GM18505 (cell line): ENCODE measurements around the gene PTCRA.
"Not testable (repeated sequence)": the region's sequence is repeated elsewhere in the genome, so short reads cannot be mapped to it uniquely, and the experiment has no call there.

Source experiments
- ATAC-seq: cut with Tn5 transposase; IDR thresholded peaks from one replicate; pipeline ENCODE4 v1.9.1; 2021; ENCODE audit not compliant: unreplicated experiment
- POLR2A ChIP-seq: IDR thresholded peaks from 4 replicates; pipeline ENCODE4 v1.6.1; 2011; ENCODE audit warnings: borderline replicate concordance; ENCODE audit not compliant: insufficient read depth, insufficient read length; ENCODE audit errors: extremely low read depth

Gene PTCRA

DNA sequence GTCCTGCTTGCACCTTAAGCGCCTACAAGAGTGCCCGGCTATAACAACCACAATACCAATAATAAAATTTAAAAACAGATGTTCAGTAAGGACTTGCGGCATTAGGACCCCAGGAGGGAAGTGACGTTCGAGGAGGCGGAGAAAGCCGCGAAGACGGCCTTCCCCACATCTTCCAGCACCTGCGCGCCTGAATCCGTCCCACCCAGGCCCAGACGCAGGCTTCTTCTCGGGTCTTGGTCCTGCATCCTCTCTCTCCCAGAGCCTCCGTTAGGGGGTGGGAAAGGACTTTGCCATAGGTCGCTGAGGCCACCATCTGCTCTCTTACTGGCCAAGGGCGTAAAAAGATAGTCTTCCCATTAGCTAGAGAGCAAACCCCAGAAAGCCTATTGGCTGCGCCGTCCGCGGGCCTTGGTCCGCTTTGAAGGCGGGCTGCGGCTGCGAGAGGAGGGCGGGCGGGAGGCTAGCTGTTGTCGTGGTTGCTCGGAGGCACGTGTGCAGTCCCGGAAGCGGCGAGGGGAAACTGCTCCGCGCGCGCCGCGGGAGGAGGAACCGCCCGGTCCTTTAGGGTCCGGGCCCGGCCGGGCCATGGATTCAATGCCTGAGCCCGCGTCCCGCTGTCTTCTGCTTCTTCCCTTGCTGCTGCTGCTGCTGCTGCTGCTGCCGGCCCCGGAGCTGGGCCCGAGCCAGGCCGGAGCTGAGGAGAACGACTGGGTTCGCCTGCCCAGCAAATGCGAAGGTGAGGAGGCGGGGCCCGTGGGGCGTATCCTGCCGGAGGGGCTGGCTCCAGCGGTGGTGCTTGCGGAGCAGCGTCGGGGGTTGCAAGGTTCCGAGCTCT, 13.3 kb downstream of the PTCRA start, which contains the start of gene CNPY3:
Gene CNPY3 (plus strand): TSS at position 495 of the 835 bp plus-strand sequence. CDS start 91 bp downstream, at position 586.
- ATAC-seq, result peak; percentile 74
- TF ChIP-seq POLR2A, result peak; percentile 81

DNA sequence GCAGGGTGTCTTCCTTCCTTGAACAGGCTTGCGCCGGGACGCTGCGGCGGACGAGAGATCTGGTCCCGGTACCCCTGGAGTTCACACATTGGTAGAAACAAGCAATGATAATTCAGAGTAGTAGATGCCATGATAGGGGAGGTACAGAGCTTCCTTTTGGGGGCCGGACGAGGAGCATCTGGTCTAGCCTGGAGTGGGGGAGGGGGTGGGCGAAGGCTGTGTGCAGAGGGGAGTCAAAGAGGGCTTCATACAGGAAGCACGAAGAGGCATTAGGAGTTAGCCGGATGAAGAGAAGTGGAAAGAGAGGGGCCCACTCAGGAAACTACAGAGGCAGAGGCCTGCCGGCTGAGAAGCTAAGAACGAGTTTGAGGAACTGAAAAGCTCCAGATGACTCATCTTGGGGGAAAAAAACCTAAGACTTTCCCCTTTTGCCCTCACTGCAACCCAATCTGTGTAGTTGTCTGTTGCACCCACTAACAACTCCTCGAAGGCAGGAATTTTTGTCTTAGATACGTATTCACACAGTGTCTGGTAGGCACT, 14.0 kb downstream of the PTCRA start:
- ATAC-seq, result peak; percentile 42

DNA sequence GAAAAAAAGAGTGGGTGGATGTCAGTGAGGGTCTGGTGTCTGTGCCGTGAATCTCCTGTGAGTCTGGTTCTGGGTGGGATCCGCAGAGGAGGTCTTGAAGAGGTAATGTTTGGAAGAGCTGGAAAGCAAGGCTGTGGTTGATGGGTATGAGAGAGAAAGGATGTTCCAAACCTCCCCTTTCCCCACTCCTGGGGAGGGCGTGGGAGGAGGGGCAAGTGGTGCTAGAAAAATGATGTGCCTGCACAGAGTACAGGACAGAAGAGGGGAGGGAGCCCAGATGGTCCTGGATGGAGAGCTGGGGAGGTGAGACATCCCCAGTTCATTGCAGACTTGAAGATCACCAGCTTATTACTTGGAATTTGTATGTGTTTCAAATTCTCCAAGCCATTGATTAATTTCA, 16.6 kb downstream of the PTCRA start:
- no peak for TF ChIP-seq POLR2A
- no peak for ATAC-seq

More for the DNA sequence above, 14.0 kb downstream of the PTCRA start:
- peak; percentile 70 for TF ChIP-seq POLR2A

DNA sequence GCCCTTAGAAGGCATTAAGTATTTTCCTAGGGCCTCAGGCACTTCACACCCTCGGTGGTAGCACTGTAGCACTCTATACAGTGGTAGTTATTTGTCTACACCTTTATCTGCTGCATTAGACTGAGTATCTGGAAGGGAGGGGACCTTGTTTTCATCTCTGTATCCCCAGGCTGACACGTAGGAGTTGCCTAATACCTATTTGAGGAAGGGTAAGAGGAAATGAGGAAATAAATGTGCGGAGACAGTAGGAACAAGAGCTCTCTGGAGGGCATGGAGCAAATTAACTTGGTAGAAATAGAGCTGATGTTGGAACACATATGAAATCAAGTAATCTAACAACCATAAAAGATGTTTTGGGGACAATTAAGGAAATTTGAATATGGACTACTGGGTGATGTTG, 17.4 kb downstream of the PTCRA start:
- ATAC-seq, result no peak
- no peak for TF ChIP-seq POLR2A

DNA sequence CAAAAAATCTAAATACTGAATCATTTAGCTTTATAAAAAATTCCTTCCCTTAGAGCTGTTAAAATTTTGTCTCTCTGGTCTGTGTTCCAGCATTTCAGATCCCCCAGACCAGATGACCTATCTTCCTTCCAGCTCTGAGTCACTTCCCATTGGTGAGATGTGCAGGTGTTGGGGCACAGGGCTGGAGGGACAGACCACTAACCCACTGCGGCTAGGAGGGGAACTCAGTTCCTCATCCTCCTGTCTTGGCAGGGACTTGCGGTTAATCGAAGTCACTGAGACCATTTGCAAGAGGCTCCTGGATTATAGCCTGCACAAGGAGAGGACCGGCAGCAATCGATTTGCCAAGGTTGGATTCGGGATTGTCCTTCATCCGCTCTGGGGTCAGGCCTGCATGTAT, 19.5 kb downstream of the PTCRA start:
- ATAC-seq, result no peak
- TF ChIP-seq POLR2A, result peak; percentile 29

DNA sequence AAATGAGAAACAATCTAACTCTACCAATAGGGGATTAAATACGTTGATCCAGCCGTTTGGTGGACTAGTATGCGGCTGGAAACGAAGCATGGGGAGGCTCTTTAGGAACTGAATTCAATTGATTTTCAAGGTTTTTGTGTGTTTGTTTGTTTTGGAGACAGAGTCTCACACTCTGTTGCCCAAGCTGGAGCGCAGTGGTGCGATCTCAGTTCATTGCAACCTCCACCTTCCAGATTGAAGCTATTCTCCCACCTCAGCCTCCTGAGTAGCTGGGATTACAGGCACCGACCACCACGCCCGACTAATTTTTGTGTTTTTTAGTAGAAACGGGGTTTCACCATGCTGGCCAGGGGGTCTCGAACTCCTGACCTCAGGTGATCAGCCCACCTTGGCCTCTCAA, 20.5 kb downstream of the PTCRA start:
- no peak for ATAC-seq
- TF ChIP-seq POLR2A, result no peak

DNA sequence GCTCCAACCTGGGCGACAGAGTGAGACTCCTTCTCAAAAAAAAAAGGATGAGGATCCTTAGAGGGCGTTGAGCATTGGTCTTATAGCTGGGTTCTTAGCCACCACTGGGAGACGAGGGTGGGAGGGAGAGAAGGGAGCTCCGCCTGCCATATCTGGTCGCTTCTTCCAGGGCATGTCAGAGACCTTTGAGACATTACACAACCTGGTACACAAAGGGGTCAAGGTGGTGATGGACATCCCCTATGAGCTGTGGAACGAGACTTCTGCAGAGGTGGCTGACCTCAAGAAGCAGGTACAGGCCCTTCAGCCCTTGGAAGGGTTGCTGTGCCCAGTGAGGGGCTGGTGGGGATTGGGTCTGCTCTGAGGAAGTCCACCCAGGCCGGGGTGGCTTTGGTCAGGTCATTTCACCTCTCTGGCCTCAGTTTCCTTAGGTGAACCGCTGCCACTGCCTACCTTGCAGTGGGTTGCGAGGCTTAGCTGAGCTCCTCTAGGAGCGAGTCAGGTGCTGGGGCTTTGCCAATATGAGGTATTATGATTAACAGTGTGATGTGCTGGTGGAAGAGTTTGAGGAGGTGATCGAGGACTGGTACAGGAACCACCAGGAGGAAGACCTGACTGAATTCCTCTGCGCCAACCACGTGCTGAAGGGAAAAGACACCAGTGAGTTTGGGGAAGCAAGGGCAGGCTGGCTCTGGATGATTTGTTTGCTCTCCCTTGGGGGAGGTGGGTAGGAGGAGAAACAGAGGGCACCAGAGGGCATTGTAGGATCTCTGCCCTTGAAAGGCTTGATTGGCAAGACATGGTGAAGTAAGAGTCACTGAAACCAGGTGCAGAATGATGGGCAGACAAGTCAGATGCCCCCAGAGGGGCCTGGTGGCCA, 21.9 kb downstream of the PTCRA start:
- ATAC-seq, result no peak
- TF ChIP-seq POLR2A, result no peak

DNA sequence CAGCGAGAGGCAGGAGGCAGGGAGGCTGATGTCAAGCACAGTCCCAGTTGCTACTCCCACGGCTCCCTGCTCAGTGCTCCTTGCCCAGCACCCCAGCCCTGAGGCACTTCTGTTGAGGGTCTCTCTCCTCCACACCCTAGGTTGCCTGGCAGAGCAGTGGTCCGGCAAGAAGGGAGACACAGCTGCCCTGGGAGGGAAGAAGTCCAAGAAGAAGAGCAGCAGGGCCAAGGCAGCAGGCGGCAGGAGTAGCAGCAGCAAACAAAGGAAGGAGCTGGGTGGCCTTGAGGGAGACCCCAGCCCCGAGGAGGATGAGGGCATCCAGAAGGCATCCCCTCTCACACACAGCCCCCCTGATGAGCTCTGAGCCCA, 22.6 kb downstream of the PTCRA start:
- no peak for ATAC-seq
- TF ChIP-seq POLR2A, result no peak

DNA sequence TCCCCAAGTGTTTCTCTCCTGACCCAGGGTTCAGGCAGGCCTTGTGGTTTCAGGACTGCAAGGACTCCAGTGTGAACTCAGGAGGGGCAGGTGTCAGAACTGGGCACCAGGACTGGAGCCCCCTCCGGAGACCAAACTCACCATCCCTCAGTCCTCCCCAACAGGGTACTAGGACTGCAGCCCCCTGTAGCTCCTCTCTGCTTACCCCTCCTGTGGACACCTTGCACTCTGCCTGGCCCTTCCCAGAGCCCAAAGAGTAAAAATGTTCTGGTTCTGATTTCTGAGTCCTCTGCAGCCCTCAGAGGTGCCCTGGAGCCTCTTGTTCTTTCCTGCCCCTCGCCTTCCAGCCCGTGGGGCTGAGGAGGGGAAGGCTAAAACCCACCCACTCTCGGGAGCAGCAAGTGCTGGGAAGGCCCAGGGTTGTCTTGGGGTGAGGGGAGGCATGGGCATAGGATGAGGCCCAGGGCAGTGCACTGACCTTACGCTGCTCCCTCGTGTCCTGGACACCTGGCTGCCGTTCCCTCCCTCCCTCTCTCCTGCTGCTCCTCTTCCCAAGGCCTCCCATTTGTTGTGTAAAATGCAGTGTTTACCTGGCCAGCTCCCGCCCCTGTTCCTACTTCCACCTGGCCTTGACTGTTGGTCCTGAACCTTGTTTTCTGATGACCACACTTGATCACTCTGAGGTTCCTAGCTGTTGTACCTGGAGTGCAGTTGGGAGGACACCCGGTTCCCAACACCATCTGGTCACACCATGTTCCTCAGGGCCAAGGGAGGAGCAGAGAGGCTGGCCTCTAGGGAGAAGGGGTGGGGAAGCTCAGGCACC, 23.3 kb downstream of the PTCRA start:
- ATAC-seq, result no peak
- no peak for TF ChIP-seq POLR2A

DNA sequence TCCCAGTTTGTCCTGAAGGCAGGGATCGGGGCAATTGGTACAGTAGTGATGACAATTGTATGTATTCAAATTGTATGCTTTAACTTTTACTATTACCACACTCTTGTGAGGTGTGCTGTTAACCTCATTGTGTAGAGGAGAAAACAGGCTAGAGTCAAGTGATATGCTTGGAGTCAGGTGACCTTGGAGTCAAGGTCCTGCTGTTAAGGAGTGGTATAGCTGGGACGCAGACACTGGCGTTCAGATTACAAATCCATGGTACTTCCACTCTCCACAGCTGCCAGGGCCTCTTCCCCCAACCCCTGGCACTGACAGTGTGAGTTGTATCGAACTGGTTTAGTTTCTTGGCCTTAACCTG, 23.9 kb downstream of the PTCRA start:
- no peak for TF ChIP-seq POLR2A
- no peak for ATAC-seq

DNA sequence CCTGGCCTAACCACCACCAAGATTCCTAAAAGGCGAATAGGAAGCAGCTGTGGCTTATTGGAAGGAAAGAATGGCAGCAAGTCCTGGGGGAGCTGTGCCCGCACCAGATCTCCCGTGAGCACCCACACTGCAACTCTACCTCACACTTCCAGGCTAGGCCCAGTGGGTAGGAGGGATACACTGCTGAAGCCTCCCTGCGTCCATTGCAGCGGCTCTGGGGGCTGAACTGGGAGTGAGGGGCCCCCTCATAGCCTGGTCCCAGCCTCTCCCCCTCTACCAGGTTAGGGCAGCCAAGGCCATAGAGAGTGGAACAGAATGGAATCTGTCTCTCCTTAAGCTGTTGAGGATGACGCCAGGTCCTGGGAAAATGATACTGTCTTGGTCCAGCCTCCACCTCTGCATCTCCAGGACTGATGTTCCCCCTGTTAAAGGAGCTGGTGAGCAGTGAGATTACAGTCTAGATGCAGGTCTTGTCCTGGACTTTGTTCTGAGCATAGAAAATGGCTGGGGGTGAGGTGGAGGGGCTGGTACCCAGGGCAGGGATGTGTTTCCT, 24.7 kb downstream of the PTCRA start:
- no peak for ATAC-seq
- no peak for TF ChIP-seq POLR2A

DNA sequence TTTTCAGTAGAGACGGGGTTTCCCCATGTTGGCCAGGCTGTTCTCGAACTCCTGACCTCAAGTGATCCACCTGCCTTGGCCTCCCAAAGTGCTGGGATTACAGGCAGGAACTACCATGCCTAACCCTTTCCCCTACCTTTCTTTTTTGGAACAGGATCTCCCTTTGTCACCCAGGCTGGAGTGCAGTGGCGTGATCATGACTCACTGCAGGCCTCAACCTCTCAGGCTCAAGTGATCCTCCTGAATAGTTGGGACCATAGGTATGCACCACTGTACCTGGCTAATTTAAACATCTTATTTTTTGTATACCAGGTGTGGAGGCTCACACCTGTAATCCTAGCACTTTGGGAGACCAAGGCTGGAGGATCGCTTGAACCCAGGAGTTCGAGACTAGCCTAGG, 25.5 kb downstream of the PTCRA start:
- ATAC-seq, result not testable (repeated sequence)

DNA sequence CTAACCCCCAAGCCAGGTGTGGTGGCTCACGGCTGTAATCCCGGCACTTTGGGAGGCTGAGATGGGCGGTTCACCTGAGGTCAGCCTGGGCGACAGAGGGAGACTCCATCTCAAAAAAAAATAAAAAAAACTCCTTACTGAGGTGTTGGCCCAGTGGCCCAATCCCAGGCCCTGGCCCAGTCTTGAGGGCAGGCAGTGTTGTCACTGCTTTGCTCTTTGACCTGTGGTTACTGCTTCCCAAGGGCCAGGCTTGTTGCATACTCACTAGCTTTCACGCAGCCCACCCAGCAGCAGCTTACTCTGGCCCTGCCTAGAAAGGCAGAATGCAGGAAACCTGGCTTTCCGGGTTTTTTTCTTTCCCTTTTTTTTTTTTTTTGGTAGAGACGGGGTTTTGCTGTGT, 26.6 kb downstream of the PTCRA start:
- no peak for ATAC-seq
- no peak for TF ChIP-seq POLR2A
